Chondrocyte (in vitro differentiated cells): ENCODE results near the gene ARGLU1. TPM values are rescaled to one million over a fixed set of nuclear protein-coding genes. Genes with fewer than 3 reads are reported as not detected.

Source experiments
- DNase-seq: peaks from one replicate; pipeline ENCODE4 v3.0.0; 2021; ENCODE audit warnings: mixed read lengths, low spot score
- H3K27ac Mint-ChIP-seq: one replicate; pipeline ENCODE4 v1.8.0; 2021; ENCODE audit warnings: mild to moderate bottlenecking, moderate library complexity, mixed read lengths; ENCODE audit not compliant: unreplicated experiment
- H3K27me3 Mint-ChIP-seq: 2 replicates; pipeline ENCODE4 v1.8.0; 2021; ENCODE audit warnings: low read depth, mixed read lengths
- H3K36me3 Mint-ChIP-seq: 2 replicates; pipeline ENCODE4 v1.8.0; 2021; ENCODE audit warnings: low read depth, mixed read lengths
- H3K4me1 Mint-ChIP-seq: 2 replicates; pipeline ENCODE4 v1.8.0; 2021; ENCODE audit warnings: low read depth, mild to moderate bottlenecking, mixed read lengths
- H3K4me3 Mint-ChIP-seq: one replicate; pipeline ENCODE4 v1.8.0; 2021; ENCODE audit warnings: mild to moderate bottlenecking, moderate library complexity, mixed read lengths; ENCODE audit not compliant: unreplicated experiment
- H3K9me3 Mint-ChIP-seq: 2 replicates; pipeline ENCODE4 v1.8.0; 2021; ENCODE audit warnings: low read depth, mixed read lengths
- total RNA-seq: library from RNA; stranded (reverse); gene quantifications from 3 replicates; pipeline ENCODE4 v1.2.1, GENCODE V29; 2021
- TF ChIP-seq, protein P1 (sequence below): fragments of 200-600 bp; sonication (generic); IDR thresholded peaks from 2 replicates; pipeline ENCODE4 v1.5.0; 2021; ENCODE audit warnings: antibody characterized with exemption, mild to moderate bottlenecking, moderate library complexity

ARGLU1 gene
- total RNA-seq, 1 donor from 2014 or later = 48.5 TPM

- DNase-seq = no peak
- Mint-ChIP-seq H3K4me3 (no peak overlapping the region), H3K27me3 (no peaks in the 10 kb centered on the region), H3K27ac (no peak overlapping the region), H3K36me3 (no peaks in the 10 kb centered on the region), H3K4me1 (peaks cover 10% of the 10 kb centered on the region), H3K9me3 (no peaks in the 10 kb centered on the region)
- TF ChIP-seq, protein P1, sequence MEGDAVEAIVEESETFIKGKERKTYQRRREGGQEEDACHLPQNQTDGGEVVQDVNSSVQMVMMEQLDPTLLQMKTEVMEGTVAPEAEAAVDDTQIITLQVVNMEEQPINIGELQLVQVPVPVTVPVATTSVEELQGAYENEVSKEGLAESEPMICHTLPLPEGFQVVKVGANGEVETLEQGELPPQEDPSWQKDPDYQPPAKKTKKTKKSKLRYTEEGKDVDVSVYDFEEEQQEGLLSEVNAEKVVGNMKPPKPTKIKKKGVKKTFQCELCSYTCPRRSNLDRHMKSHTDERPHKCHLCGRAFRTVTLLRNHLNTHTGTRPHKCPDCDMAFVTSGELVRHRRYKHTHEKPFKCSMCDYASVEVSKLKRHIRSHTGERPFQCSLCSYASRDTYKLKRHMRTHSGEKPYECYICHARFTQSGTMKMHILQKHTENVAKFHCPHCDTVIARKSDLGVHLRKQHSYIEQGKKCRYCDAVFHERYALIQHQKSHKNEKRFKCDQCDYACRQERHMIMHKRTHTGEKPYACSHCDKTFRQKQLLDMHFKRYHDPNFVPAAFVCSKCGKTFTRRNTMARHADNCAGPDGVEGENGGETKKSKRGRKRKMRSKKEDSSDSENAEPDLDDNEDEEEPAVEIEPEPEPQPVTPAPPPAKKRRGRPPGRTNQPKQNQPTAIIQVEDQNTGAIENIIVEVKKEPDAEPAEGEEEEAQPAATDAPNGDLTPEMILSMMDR = no peak
These were observed 5.4 kb upstream of the ARGLU1 start for GRCh38 chr13:106573284-106573846.

DNA sequence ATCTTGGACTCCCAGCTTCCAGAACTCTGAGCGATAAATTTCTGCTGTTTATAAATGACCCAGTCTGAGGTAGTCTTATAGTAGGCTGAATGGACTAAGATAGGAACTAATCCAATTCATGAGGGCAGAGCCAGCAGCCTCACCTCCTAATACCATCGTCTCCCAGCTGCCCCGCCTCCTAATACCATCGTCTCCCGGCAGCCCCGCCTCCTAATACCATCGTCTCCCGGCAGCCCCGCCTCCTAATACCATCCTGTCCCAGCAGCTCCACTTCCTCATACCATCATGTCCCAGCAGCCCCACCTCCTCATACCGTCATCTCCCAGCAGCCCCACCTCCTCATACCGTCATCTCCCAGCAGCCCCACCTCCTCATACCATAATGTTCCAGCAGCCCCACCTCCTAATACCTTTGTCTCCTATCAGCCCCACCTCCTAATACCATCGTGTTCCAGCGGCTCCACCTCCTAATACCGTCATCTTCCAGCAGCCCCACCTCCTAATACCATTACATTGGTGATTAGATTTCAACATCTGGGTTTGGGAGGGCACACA lies 2.4 kb upstream of the ARGLU1 start:
- Mint-ChIP-seq H3K4me1 (peaks cover 32% of the 10 kb centered on the region), H3K9me3 (no peaks in the 10 kb centered on the region), H3K4me3 (peak overlapping the region; percentile 59), H3K36me3 (no peaks in the 10 kb centered on the region), H3K27ac (peak overlapping the region; percentile 80), H3K27me3 (no peaks in the 10 kb centered on the region)
- no peak for DNase-seq
- TF ChIP-seq, protein P1 = no peak

- no peaks in the 10 kb centered on the region for H3K36me3 Mint-ChIP-seq
- TF ChIP-seq, protein P1 = no peak
- no peaks in the 10 kb centered on the region for H3K27me3 Mint-ChIP-seq
- no peak overlapping the region for H3K4me3 Mint-ChIP-seq
- no peak overlapping the region for H3K27ac Mint-ChIP-seq
- no peaks in the 10 kb centered on the region for H3K9me3 Mint-ChIP-seq
- no peak for DNase-seq
- H3K4me1 Mint-ChIP-seq = peaks cover 41% of the 10 kb centered on the region
These were observed 1.5 kb upstream of the ARGLU1 start for GRCh38 chr13:106569233-106570095.

- TF ChIP-seq, protein P1 = no peak
- peak overlapping the region; percentile 93 for H3K27ac Mint-ChIP-seq
- peaks cover 50% of the 10 kb centered on the region for H3K4me1 Mint-ChIP-seq
- peak overlapping the region; percentile 99 for H3K4me3 Mint-ChIP-seq
- H3K9me3 Mint-ChIP-seq = no peaks in the 10 kb centered on the region
- no peak for DNase-seq
- H3K27me3 Mint-ChIP-seq = no peaks in the 10 kb centered on the region
- no peaks in the 10 kb centered on the region for H3K36me3 Mint-ChIP-seq
These were observed 514 bp upstream of the ARGLU1 start for GRCh38 chr13:106568299-106569003.
